ENCODE data around the gene FHAD1.

Gene FHAD1

DNA sequence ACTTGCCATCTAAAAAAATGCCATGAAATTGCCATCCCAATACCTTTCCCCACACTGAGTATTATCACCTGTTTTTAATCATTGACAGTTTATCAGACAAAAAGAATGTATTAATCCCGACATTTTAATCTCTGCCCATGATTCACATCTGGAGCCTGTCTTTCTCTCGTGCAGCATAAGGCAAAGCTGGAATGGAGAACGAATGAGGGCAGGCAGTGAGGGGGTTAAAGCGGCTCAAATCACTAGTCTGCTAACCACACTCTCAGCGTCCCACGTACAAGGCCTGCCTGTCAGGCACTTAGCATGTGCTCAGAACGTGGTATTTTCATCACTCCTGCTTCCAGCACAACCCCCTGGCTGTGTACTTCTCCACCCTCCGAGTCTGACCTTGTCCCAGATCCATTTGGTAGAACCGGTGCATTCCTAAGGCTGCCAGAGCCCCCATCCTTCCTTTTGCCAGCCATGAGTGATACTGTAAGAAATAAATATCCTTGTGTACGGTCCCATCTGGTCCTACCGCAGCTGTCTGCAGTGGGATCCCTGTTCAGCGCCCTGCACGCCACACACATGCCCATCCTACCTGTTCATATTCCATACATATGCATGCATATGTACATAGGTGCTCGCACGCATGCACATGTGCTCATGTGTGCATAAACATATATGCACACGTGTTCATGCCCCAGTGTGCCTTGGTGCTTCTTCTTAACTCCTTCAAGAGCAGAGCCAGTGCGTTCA, 34.6 kb upstream of the FHAD1 start:
- no peak overlapping the region for H3K9ac ChIP-seq
- H3K27ac ChIP-seq, result no peak overlapping the region
- H3K36me3 ChIP-seq (ENCODE audit: control insufficient read depth, insufficient read depth, low read length), result no peaks in the 10 kb centered on the region
- H3K4me1 ChIP-seq, result no peaks in the 10 kb centered on the region
- no peaks in the 10 kb centered on the region for H3K9me3 ChIP-seq (ENCODE audit: control insufficient read depth, low read length)
- no peak overlapping the region for H3K4me3 ChIP-seq (ENCODE audit: low read depth, low read length)
- no peak overlapping the region for H2AFZ ChIP-seq
- no peaks in the 10 kb centered on the region for H3K27me3 ChIP-seq (ENCODE audit: control insufficient read depth, insufficient read depth, low read length)
- H3K79me2 ChIP-seq, result no peaks in the 10 kb centered on the region
- H3K4me2 ChIP-seq (ENCODE audit: low read length), result no peak overlapping the region
- TF ChIP-seq, protein P1, sequence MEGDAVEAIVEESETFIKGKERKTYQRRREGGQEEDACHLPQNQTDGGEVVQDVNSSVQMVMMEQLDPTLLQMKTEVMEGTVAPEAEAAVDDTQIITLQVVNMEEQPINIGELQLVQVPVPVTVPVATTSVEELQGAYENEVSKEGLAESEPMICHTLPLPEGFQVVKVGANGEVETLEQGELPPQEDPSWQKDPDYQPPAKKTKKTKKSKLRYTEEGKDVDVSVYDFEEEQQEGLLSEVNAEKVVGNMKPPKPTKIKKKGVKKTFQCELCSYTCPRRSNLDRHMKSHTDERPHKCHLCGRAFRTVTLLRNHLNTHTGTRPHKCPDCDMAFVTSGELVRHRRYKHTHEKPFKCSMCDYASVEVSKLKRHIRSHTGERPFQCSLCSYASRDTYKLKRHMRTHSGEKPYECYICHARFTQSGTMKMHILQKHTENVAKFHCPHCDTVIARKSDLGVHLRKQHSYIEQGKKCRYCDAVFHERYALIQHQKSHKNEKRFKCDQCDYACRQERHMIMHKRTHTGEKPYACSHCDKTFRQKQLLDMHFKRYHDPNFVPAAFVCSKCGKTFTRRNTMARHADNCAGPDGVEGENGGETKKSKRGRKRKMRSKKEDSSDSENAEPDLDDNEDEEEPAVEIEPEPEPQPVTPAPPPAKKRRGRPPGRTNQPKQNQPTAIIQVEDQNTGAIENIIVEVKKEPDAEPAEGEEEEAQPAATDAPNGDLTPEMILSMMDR (IDR thresholded peaks at IDR 0.05), result no peak

DNA sequence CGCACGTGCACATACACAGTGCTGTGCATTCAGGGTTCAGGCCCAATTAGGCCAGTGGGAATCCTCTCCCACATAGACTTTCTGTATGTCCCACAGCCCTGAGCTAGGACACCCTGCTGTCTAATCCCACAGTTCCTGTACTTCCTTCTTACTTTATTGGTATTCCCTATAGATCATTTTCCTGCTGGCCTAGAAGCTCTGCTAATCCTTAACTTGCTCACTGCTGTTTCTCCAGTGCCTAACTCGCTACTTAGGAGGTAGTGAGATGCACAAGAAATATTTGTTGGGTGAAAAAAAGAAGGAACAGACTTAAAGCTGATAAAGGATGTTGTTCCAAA, 34.1 kb upstream of the FHAD1 start:
- no peak overlapping the region for H3K4me3 ChIP-seq (ENCODE audit: low read depth, low read length)
- no peak overlapping the region for H3K27ac ChIP-seq
- TF ChIP-seq, protein P1 (IDR thresholded peaks at IDR 0.05), result no peak
- no peaks in the 10 kb centered on the region for H3K27me3 ChIP-seq (ENCODE audit: control insufficient read depth, insufficient read depth, low read length)
- no peak overlapping the region for H3K4me2 ChIP-seq (ENCODE audit: low read length)
- no peaks in the 10 kb centered on the region for H3K4me1 ChIP-seq
- H2AFZ ChIP-seq, result no peak overlapping the region
- H3K9me3 ChIP-seq (ENCODE audit: control insufficient read depth, low read length), result no peaks in the 10 kb centered on the region
- H3K36me3 ChIP-seq (ENCODE audit: control insufficient read depth, insufficient read depth, low read length), result no peaks in the 10 kb centered on the region
- H3K79me2 ChIP-seq, result no peaks in the 10 kb centered on the region
- no peak overlapping the region for H3K9ac ChIP-seq

DNA sequence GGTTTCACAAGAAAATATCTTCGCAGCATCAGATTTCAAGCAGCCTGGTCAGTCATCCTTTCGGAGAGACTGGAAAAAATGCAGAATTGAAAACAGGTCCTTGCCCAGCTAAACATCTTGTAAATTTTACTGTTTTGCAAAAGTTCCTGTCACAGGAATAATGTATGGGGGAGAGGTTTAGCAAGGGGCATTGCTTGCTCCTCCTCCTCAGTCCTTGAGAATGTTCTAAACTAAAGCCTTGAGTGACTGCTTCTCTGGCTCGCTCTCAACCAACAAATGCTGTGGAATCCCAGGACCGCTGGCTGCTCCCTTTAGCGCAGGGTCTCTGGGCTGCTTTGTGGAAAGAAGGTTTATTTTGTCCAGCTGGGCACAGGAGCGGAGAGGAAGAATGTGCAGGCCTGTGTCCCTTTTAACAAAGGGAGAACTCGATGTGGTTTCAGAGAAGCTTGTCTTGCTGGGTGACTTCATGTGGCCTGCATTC, 33.6 kb upstream of the FHAD1 start:
- Histone ChIP-seq H3K4me1 (no peaks in the 10 kb centered on the region), H3K27me3 (ENCODE audit: control insufficient read depth, insufficient read depth, low read length) (no peaks in the 10 kb centered on the region), H3K4me2 (ENCODE audit: low read length) (no peak overlapping the region), H2AFZ (no peak overlapping the region), H3K36me3 (ENCODE audit: control insufficient read depth, insufficient read depth, low read length) (no peaks in the 10 kb centered on the region), H3K9me3 (ENCODE audit: control insufficient read depth, low read length) (no peaks in the 10 kb centered on the region), H3K4me3 (ENCODE audit: low read depth, low read length) (no peak overlapping the region), H3K27ac (no peak overlapping the region), H3K9ac (no peak overlapping the region), H3K79me2 (no peaks in the 10 kb centered on the region)
- TF ChIP-seq, protein P1 (IDR thresholded peaks at IDR 0.05), result no peak

DNA sequence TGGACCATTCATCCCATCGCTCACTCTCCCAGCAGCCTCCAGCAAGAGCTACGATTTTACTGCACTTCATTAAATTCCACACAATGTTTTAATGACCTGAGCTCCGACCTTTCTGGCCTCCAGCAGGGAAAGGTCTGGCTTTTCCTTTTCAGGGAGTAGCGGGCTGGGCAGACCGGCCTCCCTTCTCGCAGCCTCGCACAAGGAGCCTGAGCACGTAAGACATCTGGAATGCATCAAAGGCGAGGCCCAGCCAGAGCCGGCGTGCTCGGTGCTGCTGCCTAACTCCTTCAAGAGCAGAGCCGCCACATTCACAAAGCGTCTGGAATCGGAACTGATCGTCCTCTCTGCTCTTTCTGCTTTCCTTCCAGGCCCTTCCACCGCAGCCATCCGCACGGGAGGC, 32.5 kb upstream of the FHAD1 start:
- H3K27me3 ChIP-seq (ENCODE audit: control insufficient read depth, insufficient read depth, low read length), result no peaks in the 10 kb centered on the region
- H3K79me2 ChIP-seq, result no peaks in the 10 kb centered on the region
- no peaks in the 10 kb centered on the region for H3K4me1 ChIP-seq
- no peaks in the 10 kb centered on the region for H3K9me3 ChIP-seq (ENCODE audit: control insufficient read depth, low read length)
- H2AFZ ChIP-seq, result no peak overlapping the region
- TF ChIP-seq, protein P1 (IDR thresholded peaks at IDR 0.05), result no peak
- no peak overlapping the region for H3K9ac ChIP-seq
- peak overlapping the region; percentile 15 for H3K27ac ChIP-seq
- no peak overlapping the region for H3K4me2 ChIP-seq (ENCODE audit: low read length)
- no peak overlapping the region for H3K4me3 ChIP-seq (ENCODE audit: low read depth, low read length)
- H3K36me3 ChIP-seq (ENCODE audit: control insufficient read depth, insufficient read depth, low read length), result no peaks in the 10 kb centered on the region

DNA sequence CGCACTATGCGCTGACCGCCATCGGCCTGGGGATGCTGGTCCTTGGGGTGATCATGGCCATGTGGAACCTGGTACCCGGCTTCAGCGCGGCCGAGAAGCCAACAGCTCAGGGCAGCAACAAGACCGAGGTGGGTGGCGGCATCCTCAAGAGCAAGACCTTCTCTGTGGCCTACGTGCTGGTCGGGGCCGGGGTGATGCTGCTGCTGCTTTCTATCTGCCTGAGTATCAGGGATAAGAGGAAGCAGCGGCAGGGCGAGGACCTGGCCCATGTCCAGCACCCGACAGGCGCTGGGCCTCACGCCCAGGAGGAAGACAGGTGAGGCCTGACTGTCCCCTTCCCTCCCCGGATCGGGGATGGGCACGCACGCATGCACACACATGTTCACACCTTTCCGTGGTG, 31.9 kb upstream of the FHAD1 start:
- no peak overlapping the region for H3K9ac ChIP-seq
- H3K27me3 ChIP-seq (ENCODE audit: control insufficient read depth, insufficient read depth, low read length), result no peaks in the 10 kb centered on the region
- no peaks in the 10 kb centered on the region for H3K36me3 ChIP-seq (ENCODE audit: control insufficient read depth, insufficient read depth, low read length)

More for the DNA sequence above, 31.9 kb upstream of the FHAD1 start:
- Histone ChIP-seq H3K9me3 (ENCODE audit: control insufficient read depth, low read length) (no peaks in the 10 kb centered on the region), H3K79me2 (no peaks in the 10 kb centered on the region), H3K4me2 (ENCODE audit: low read length) (no peak overlapping the region), H3K27ac (peak overlapping the region; percentile 15), H2AFZ (no peak overlapping the region), H3K4me1 (no peaks in the 10 kb centered on the region), H3K4me3 (ENCODE audit: low read depth, low read length) (no peak overlapping the region)
- TF ChIP-seq, protein P1 (IDR thresholded peaks at IDR 0.05), result no peak

All from parathyroid adenoma (tissue), 2 donors.